Dermis blood vessel endothelial cell (primary cell): ENCODE measurements around the gene FAM118B. TPM values are rescaled to one million over a fixed set of nuclear protein-coding genes. Genes with fewer than 3 reads are reported as not detected.
A peak's percentile ranks its signal among the peaks of the same experiment; 100 is the strongest.

Experiments used
- DNase-seq: peaks from one replicate; pipeline ENCODE4 v3.0.0; 2010
- total RNA-seq: library from RNA; depleted of rRNA; stranded (reverse); fragments of >200 nt; gene quantifications from 2 replicates; pipeline ENCODE4 v1.2.3, GENCODE V29; 2014

FAM118B gene
- total RNA-seq, 1 donor from 2014 or later, result 46.5 TPM

- no peak for DNase-seq
Measured at GRCh38 chr11:126186708-126187529, 24.7 kb upstream of the FAM118B start.

GRCh38 chr11:126188332-126189108 is 23.1 kb upstream of the FAM118B start:
- DNase-seq, result no peak

- no peak for DNase-seq
Measured at GRCh38 chr11:126189109-126189929, 22.3 kb upstream of the FAM118B start.

- no peak for DNase-seq
Measured at GRCh38 chr11:126190792-126191191, 20.8 kb upstream of the FAM118B start.

GRCh38 chr11:126191379-126192073 is 20.1 kb upstream of the FAM118B start:
- no peak for DNase-seq

- no peak for DNase-seq
Measured at GRCh38 chr11:126192361-126192760, 19.2 kb upstream of the FAM118B start.

GRCh38 chr11:126193038-126193478 is 18.5 kb upstream of the FAM118B start:
- no peak for DNase-seq

GRCh38 chr11:126194121-126194543 is 17.4 kb upstream of the FAM118B start:
- peak; percentile 76 for DNase-seq

- no peak for DNase-seq
Measured at GRCh38 chr11:126195119-126195518, 16.5 kb upstream of the FAM118B start.

GRCh38 chr11:126197277-126197939 is 14.2 kb upstream of the FAM118B start:
- peak; percentile 46 for DNase-seq

GRCh38 chr11:126198648-126199047 is 12.9 kb upstream of the FAM118B start:
- no peak for DNase-seq

GRCh38 chr11:126202646-126203359 is 8.8 kb upstream of the FAM118B start:
- no peak for DNase-seq

- DNase-seq, result no peak
Measured at GRCh38 chr11:126205359-126205758, 6.2 kb upstream of the FAM118B start.

GRCh38 chr11:126207896-126208295 is 3.7 kb upstream of the FAM118B start:
- no peak for DNase-seq

- peak; percentile 29 for DNase-seq
Measured at GRCh38 chr11:126210871-126211235, 729 bp upstream of the FAM118B start.

GRCh38 chr11:126212089-126212660 is 593 bp downstream of the FAM118B start:
- DNase-seq, result no peak

GRCh38 chr11:126214441-126214840 is 2.9 kb downstream of the FAM118B start:
- DNase-seq, result no peak

- peak; percentile 67 for DNase-seq
Measured at GRCh38 chr11:126214841-126215240, 3.3 kb downstream of the FAM118B start.

GRCh38 chr11:126216526-126217305 is 5.1 kb downstream of the FAM118B start:
- DNase-seq, result no peak

- DNase-seq, result no peak
Measured at GRCh38 chr11:126217491-126217890, 5.9 kb downstream of the FAM118B start.
